ENCODE results near the gene MRPS35. TPM values are rescaled to one million over a fixed set of nuclear protein-coding genes. Genes with fewer than 3 reads are reported as not detected.

MRPS35 gene
- total RNA-seq, 4 donors from 2014 or later = 36.6 to 52.3 (median 48.8) TPM

- WGBS, 2 donors (ENCODE audit: low coverage in 1 of 2) = 83 to 86% methylated on average over 3 of the region's 3 CpGs
- Histone ChIP-seq H3K4me1 (no peaks in the 10 kb centered on the region), H3K36me3 (peaks cover 0 to 42% of the 10 kb centered on the region in 2 donors), H3K27me3 (no peaks in the 10 kb centered on the region), H3K4me3 (no peak overlapping the region), H3K9me3 (no peaks in the 10 kb centered on the region), H3K27ac (no peak overlapping the region)
- no peak for TF ChIP-seq POLR2AphosphoS5 (IDR thresholded peaks at IDR 0.05)
- TF ChIP-seq CTCF (IDR thresholded peaks at IDR 0.05) = no peak
- no peak for TF ChIP-seq POLR2A (IDR thresholded peaks at IDR 0.05)
- TF ChIP-seq EP300 (IDR thresholded peaks at IDR 0.05) = no peak
- no peak for ATAC-seq
Observed at GRCh38 chr12:27754795-27755194, 44.2 kb downstream of the MRPS35 start.

GRCh38 chr12:27756670-27757195 lies 46.1 kb downstream of the MRPS35 start:
- ATAC-seq = no peak

GRCh38 chr12:27762757-27763156 lies 52.1 kb downstream of the MRPS35 start:
- no peak for ATAC-seq
- H3K27ac ChIP-seq = no peak overlapping the region
- H3K4me1 ChIP-seq = no peaks in the 10 kb centered on the region
- WGBS, 2 donors (ENCODE audit: low coverage in 1 of 2) = 90% methylated on average over 2 of the region's 2 CpGs
- H3K9me3 ChIP-seq = no peaks in the 10 kb centered on the region
- no peak overlapping the region for H3K4me3 ChIP-seq
- H3K27me3 ChIP-seq = no peaks in the 10 kb centered on the region
- H3K36me3 ChIP-seq = peaks cover 0 to 7% of the 10 kb centered on the region in 2 donors
- TF ChIP-seq EP300 (IDR thresholded peaks at IDR 0.05) (no peak), POLR2A (IDR thresholded peaks at IDR 0.05) (no peak), POLR2AphosphoS5 (IDR thresholded peaks at IDR 0.05) (no peak), CTCF (IDR thresholded peaks at IDR 0.05) (no peak)

More at GRCh38 chr12:27756670-27757195, 46.1 kb downstream of the MRPS35 start:
- Histone ChIP-seq H3K4me1 (no peaks in the 10 kb centered on the region), H3K27me3 (no peaks in the 10 kb centered on the region), H3K36me3 (peaks cover 0 to 36% of the 10 kb centered on the region in 2 donors), H3K4me3 (no peak overlapping the region), H3K27ac (no peak overlapping the region), H3K9me3 (no peaks in the 10 kb centered on the region)
- no peak for TF ChIP-seq CTCF (IDR thresholded peaks at IDR 0.05)
- no peak for TF ChIP-seq EP300 (IDR thresholded peaks at IDR 0.05)
- TF ChIP-seq POLR2AphosphoS5 (IDR thresholded peaks at IDR 0.05) = no peak
- TF ChIP-seq POLR2A (IDR thresholded peaks at IDR 0.05) = no peak
- WGBS, 2 donors (ENCODE audit: low coverage in 1 of 2) = 93 to 96% methylated on average over 3 to 5 of the region's 7 CpGs

GRCh38 chr12:27766587-27766986 lies 56.0 kb downstream of the MRPS35 start:
- Histone ChIP-seq H3K9me3 (no peaks in the 10 kb centered on the region), H3K27ac (no peak overlapping the region), H3K4me3 (no peak overlapping the region), H3K36me3 (peaks cover 0 to 7% of the 10 kb centered on the region in 2 donors), H3K27me3 (no peaks in the 10 kb centered on the region), H3K4me1 (no peaks in the 10 kb centered on the region)
- TF ChIP-seq POLR2A (IDR thresholded peaks at IDR 0.05) = no peak
- no peak for ATAC-seq
- WGBS, 2 donors (ENCODE audit: low coverage in 1 of 2) = 95 to 96% methylated on average over 3 of the region's 3 CpGs

GRCh38 chr12:27769142-27769673 lies 58.6 kb downstream of the MRPS35 start:
- ATAC-seq = no peak
- Histone ChIP-seq H3K4me1 (no peaks in the 10 kb centered on the region), H3K27me3 (no peaks in the 10 kb centered on the region), H3K36me3 (no peaks in the 10 kb centered on the region), H3K27ac (no peak overlapping the region), H3K9me3 (no peaks in the 10 kb centered on the region), H3K4me3 (no peak overlapping the region)
- TF ChIP-seq EP300 (IDR thresholded peaks at IDR 0.05) = no peak
- WGBS, 2 donors (ENCODE audit: low coverage in 1 of 2) = 70 to 87% methylated on average over 8 of the region's 8 CpGs

Measured in gastroesophageal sphincter (tissue), 4 donors.